Kidney epithelial cell (primary cell): Measurements from ENCODE around the gene GJB6. TPM values are rescaled to one million over a fixed set of nuclear protein-coding genes. Genes with fewer than 3 reads are reported as not detected.

Source experiments
- DNase-seq: peaks from one replicate; pipeline ENCODE4 v3.0.0-alpha.2; 2010; ENCODE audit warnings: low read depth
- H3K27me3 ChIP-seq: 2 replicates; pipeline ENCODE4 v1.6.0; 2011; ENCODE audit warnings: low read length; ENCODE audit not compliant: control insufficient read depth, insufficient read depth
- H3K36me3 ChIP-seq: 2 replicates; pipeline ENCODE4 v1.5.1; 2011; ENCODE audit warnings: low read length; ENCODE audit not compliant: control insufficient read depth, insufficient read depth
- H3K4me3 ChIP-seq: 2 replicates; pipeline ENCODE4 v1.5.1; 2011; ENCODE audit warnings: low read depth, mild to moderate bottlenecking, control low read depth, low read length
- total RNA-seq: library from RNA; depleted of rRNA; stranded (reverse); fragments of >200 nt; gene quantifications from 2 replicates; pipeline ENCODE4 v1.2.3, GENCODE V29; 2015
- TF ChIP-seq, protein P1 (sequence below): IDR thresholded peaks from 2 replicates; pipeline ENCODE4 v1.5.1; 2011; ENCODE audit warnings: mild to moderate bottlenecking, moderate library complexity, low read length, control low read depth, inconsistent platforms; ENCODE audit not compliant: insufficient read depth, poor library complexity, severe bottlenecking

Gene GJB6
- total RNA-seq, 1 donor from 2014 or later: 1.9 TPM

DNA sequence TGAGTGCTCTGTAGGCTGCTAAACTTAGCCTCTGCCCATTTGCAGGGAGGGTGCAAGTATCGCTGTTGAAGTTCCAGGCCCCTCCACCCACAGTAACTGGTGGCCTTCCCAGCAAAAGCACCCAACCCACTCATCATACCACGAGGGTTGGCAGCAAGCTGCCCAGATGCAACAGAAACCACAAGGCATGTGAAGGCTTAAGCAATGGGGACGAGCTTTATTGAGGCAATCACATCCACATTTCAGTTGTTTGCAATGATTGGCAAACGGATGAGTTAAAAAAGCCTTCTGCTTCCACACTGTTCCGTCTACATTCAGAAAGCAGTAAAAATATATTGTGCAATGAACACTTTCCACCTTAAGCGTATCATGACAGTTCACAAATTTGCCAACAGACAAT is 10.3 kb downstream of the GJB6 start:
- Histone ChIP-seq H3K27me3 (no peaks in the 10 kb centered on the region), H3K4me3 (no peak overlapping the region), H3K36me3 (no peaks in the 10 kb centered on the region)
- DNase-seq: no peak
- TF ChIP-seq, protein P1, sequence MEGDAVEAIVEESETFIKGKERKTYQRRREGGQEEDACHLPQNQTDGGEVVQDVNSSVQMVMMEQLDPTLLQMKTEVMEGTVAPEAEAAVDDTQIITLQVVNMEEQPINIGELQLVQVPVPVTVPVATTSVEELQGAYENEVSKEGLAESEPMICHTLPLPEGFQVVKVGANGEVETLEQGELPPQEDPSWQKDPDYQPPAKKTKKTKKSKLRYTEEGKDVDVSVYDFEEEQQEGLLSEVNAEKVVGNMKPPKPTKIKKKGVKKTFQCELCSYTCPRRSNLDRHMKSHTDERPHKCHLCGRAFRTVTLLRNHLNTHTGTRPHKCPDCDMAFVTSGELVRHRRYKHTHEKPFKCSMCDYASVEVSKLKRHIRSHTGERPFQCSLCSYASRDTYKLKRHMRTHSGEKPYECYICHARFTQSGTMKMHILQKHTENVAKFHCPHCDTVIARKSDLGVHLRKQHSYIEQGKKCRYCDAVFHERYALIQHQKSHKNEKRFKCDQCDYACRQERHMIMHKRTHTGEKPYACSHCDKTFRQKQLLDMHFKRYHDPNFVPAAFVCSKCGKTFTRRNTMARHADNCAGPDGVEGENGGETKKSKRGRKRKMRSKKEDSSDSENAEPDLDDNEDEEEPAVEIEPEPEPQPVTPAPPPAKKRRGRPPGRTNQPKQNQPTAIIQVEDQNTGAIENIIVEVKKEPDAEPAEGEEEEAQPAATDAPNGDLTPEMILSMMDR: no peak

DNA sequence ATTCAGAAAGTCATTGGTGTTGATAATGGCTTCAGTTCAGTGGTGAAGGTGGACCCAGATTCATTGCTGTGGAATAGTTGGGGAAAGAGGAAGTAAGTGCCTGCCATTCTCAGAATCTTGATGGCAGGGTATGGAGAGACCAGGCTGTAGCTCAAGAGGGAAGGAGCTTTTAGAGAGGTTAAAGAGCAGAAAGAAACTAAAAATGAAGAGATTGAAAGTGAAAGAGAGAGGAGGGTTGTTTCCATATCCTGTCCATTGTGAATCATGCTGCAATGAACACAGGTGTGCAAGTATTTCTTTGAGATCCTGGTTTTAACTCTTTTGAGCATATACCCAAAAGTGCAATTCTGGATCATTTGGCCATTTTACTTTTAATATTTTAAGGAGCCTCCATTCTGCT is 12.5 kb downstream of the GJB6 start:
- DNase-seq: no peak
- no peaks in the 10 kb centered on the region for H3K27me3 ChIP-seq
- H3K36me3 ChIP-seq: no peaks in the 10 kb centered on the region
- TF ChIP-seq, protein P1: no peak
- no peak overlapping the region for H3K4me3 ChIP-seq

DNA sequence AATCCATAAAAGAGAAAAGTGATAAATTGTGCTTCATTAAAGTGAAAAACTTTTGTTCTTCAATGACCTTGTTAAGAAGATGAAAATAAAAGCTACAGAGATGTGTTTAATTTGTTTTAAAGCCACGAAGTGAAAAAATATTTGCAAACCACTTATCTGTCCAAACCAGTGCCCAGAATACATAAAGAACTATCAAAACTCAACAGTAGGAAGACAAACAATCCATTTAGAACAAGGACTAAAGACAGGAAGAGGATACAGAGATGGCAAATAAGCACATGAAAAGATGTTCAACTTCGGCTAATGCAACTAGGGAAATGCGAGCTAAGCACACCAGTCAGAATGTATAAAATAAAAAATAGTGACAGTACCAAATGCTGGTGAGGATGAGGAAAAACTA is 15.0 kb downstream of the GJB6 start:
- H3K36me3 ChIP-seq: no peaks in the 10 kb centered on the region
- DNase-seq: no peak
- no peak overlapping the region for H3K4me3 ChIP-seq
- H3K27me3 ChIP-seq: no peaks in the 10 kb centered on the region
- TF ChIP-seq, protein P1: no peak

DNA sequence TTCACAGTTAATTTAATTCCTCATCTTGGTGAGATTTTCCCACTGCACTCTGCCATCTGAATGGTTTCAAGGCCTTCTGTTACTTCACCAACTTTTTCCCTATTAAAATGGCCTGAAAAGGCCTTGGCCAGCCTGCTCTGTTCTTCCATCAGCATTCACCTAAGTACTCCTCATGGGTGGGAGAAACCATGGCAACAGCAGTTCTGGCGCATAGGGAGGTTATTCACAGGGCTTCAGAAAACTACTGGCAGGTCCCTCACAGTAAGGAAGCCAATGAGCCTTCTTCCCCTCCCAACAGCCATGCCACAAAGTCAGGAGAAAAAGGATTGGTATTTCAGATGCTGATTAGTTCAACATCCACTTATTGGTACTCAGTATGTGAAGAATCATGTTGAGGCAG is 22.2 kb downstream of the GJB6 start:
- TF ChIP-seq, protein P1: no peak
- DNase-seq: no peak
- Histone ChIP-seq H3K36me3 (no peaks in the 10 kb centered on the region), H3K4me3 (no peak overlapping the region), H3K27me3 (no peaks in the 10 kb centered on the region)

DNA sequence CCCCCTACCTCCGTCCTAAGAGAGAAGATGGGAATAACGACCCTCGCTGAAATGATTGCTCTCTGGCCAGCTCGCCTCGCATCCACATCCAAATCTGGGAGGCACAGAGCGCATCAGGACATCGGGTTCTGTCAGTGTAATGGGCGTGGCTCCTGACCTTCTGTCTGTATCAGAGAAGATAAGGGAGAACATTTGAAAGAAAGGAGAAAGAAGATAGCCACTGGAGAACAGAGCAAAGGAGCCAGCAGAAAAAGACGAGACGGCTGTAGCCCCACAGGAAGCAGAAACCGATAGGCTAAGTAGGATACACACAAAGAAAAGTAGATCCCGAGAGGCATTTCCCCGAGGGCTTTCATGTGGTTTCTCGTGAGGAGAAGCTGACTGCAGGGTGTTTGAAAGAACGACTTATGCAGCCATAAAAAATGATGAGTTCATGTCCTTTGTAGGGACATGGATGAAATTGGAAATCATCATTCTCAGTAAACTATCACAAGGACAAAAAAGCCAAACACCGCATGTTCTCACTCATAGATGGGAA is 25.4 kb downstream of the GJB6 start:
- no peaks in the 10 kb centered on the region for H3K27me3 ChIP-seq
- no peak overlapping the region for H3K4me3 ChIP-seq
- H3K36me3 ChIP-seq: no peaks in the 10 kb centered on the region
- no peak for DNase-seq
- TF ChIP-seq, protein P1: no peak

DNA sequence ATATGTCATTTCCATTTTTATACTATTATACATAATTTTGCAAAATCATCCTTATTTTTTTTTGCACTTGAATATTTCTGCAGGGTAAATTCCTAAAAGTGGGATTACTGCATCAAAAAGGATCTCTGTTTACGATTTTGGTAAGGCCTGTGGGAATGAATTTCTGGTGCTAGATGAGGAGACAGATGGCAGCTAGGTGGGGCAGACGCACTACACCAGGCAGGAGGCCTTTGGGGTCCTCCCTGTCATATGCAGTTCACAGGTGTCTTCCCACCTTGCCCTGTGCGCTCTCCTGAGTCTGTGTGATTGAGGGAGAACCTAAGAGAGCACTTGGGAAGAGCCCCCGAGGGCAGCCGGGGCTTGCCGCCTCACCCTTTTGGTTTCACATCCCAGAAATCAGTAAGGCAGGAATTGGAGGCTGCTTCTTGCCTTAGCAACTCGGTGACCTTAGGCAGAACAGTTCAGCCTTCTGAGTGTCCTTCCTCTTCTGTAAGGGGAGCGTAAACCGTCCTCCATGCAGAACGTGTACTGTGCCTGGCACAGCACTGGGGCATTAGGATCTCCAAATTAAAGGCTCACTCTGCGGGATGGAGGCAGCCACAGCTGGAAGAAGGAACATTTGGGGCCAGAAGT is 25.9 kb downstream of the GJB6 start:
- no peak for DNase-seq
- H3K27me3 ChIP-seq: no peaks in the 10 kb centered on the region

More for the DNA sequence above, 25.9 kb downstream of the GJB6 start:
- H3K4me3 ChIP-seq: no peak overlapping the region
- TF ChIP-seq, protein P1: no peak
- H3K36me3 ChIP-seq: no peaks in the 10 kb centered on the region
